GM10266 (cell line): ENCODE data around the gene FARP2.
"Not testable (repeated sequence)": the region's sequence is repeated elsewhere in the genome, so short reads cannot be mapped to it uniquely, and the experiment has no call there.

ENCODE experiments used
- DNase-seq: peaks from one replicate; pipeline ENCODE4 v3.0.0; 2012; ENCODE audit errors: extremely low spot score
- CTCF ChIP-seq: IDR thresholded peaks from 2 replicates; pipeline ENCODE4 v1.5.1; 2012; ENCODE audit warnings: mild to moderate bottlenecking, low read depth; ENCODE audit not compliant: control insufficient read depth, insufficient read depth; ENCODE audit errors: missing control alignments

FARP2 gene

GRCh38 chr2:241381872-241382271, 25.8 kb downstream of the FARP2 start:
- no peak for DNase-seq
- TF ChIP-seq CTCF: no peak

GRCh38 chr2:241385450-241385849, 29.4 kb downstream of the FARP2 start:
- not testable (repeated sequence) for DNase-seq

- no peak for DNase-seq
- no peak for TF ChIP-seq CTCF
These were observed 30.4 kb downstream of the FARP2 start for GRCh38 chr2:241386519-241386918.

GRCh38 chr2:241389697-241390096, 33.6 kb downstream of the FARP2 start:
- TF ChIP-seq CTCF: no peak
- no peak for DNase-seq

GRCh38 chr2:241390301-241391206, 34.5 kb downstream of the FARP2 start:
- DNase-seq: peak; percentile 57
- TF ChIP-seq CTCF: no peak

- peak; percentile 66 for TF ChIP-seq CTCF
- peak; percentile 47 for DNase-seq
These were observed 36.0 kb downstream of the FARP2 start for GRCh38 chr2:241391892-241392665.

GRCh38 chr2:241392753-241393152, 36.7 kb downstream of the FARP2 start:
- not testable (repeated sequence) for DNase-seq

GRCh38 chr2:241393524-241394196, 37.6 kb downstream of the FARP2 start:
- peak; percentile 35 for DNase-seq
- TF ChIP-seq CTCF: no peak

GRCh38 chr2:241396809-241397208, 40.7 kb downstream of the FARP2 start:
- not testable (repeated sequence) for DNase-seq
